ENCODE measurements around the gene PREP. TPM values are rescaled to one million over a fixed set of nuclear protein-coding genes. Genes with fewer than 3 reads are reported as not detected.

PREP gene
- total and polyA plus RNA-seq, 2 of the 8 experiments (the other 6 are each of a cell fraction or from before 2014, with no cell fraction given), result 26.8 to 70.0 TPM

GRCh38 chr6:105375797-105376196 is 27.1 kb downstream of the PREP start:
- CTCF ChIA-PET (ENCODE audit: partially characterized antibody), result interaction anchor here (0.6 to 2.3 kb wide), 4 partner anchors 12 to 460 kb away, joined by 3 to 12 read pairs (median 4); partner anchors contain the start of gene PREP
- WGBS, 2 experiments (ENCODE audit: extremely low coverage in 1 of 2, insufficient coverage in 1 of 2, insufficient read length in 1 of 2, insufficient replicate concordance in 2 of 2, low coverage in 1 of 2, low lambda C conversion rate in 2 of 2, missing lambda C conversion rate in 1 of 2), result 77% methylated on average over 3 of the region's 3 CpGs; no CpG with 5 or more reads in 1 of the 2 experiments
- H3K4me2 ChIP-seq (ENCODE audit: insufficient read depth in 1 of 2, low read depth in 2 of 2, low read length in 2 of 2), result no peak overlapping the region
- TF ChIP-seq TCF12 (IDR thresholded peaks at IDR 0.05; ENCODE audit: low read depth, low read length) (no peak), E2F6 (IDR thresholded peaks at IDR 0.05) (no peak), RFX5 (IDR thresholded peaks at IDR 0.05; ENCODE audit: borderline replicate concordance, low read depth, low read length) (no peak), JUN (IDR thresholded peaks at IDR 0.05; ENCODE audit: low read depth, low read length) (no peak), CHD2 (IDR thresholded peaks at IDR 0.05; ENCODE audit: low read length) (no peak), SP4 (IDR thresholded peaks at IDR 0.05; ENCODE audit: low read length) (no peak), RXRA (IDR thresholded peaks at IDR 0.05; ENCODE audit: insufficient read depth, low read depth, low read length) (no peak), PHF8 (conservative IDR thresholded peaks at IDR 0.05; ENCODE audit: low read depth, low read length) (no peak), GABPA (IDR thresholded peaks at IDR 0.05; ENCODE audit: borderline replicate concordance, insufficient read depth, low read length) (no peak), USF2 (IDR thresholded peaks at IDR 0.05; ENCODE audit: low read length) (no peak), SIRT6 (IDR thresholded peaks at IDR 0.05; ENCODE audit: low read length) (no peak), CREB1 (IDR thresholded peaks at IDR 0.05) (no peak), CTBP2 (IDR thresholded peaks at IDR 0.05; ENCODE audit: borderline replicate concordance, insufficient read depth, insufficient read length, low read length) (no peak), CHD1 (IDR thresholded peaks at IDR 0.05; ENCODE audit: low read depth, low read length) (no peak)

More at GRCh38 chr6:105375797-105376196, 27.1 kb downstream of the PREP start:
- H4K5ac ChIP-seq (ENCODE audit: insufficient read length, low read depth, low read length), result no peak overlapping the region
- no peaks in the 10 kb centered on the region for H3K4me1 ChIP-seq (replicated peaks in 1 of 4; ENCODE audit: control insufficient read depth in 3 of 4, insufficient read depth in 4 of 4, low read length in 3 of 4)
- POLR2A ChIA-PET (ENCODE audit: partially characterized antibody), result no interaction called here
- H4K20me1 ChIP-seq (replicated peaks in 1 of 2; ENCODE audit: control insufficient read depth in 1 of 2, insufficient read depth in 2 of 2, low read length in 2 of 2), result peaks cover 2 to 3% of the 10 kb centered on the region in 2 experiments
- H3K14ac ChIP-seq (ENCODE audit: insufficient read length), result no peak overlapping the region
- H3K27me3 ChIP-seq (replicated peaks in 1 of 4; ENCODE audit: control insufficient read depth in 3 of 4, extremely low read depth in 1 of 4, insufficient read depth in 3 of 4, low read length in 3 of 4), result no peaks in the 10 kb centered on the region
- no peak overlapping the region for H4K91ac ChIP-seq (replicated peaks; ENCODE audit: insufficient read length, low read length)
- no peak overlapping the region for H2BK20ac ChIP-seq (ENCODE audit: low read length)
- no peak overlapping the region for H4K8ac ChIP-seq (ENCODE audit: extremely low read depth, insufficient read depth, low read length)
- H3K27ac ChIP-seq (ENCODE audit: low read depth, low read length), result no peak overlapping the region
- no peaks in the 10 kb centered on the region for H3K9me3 ChIP-seq (ENCODE audit: insufficient read depth in 2 of 2, low read depth in 1 of 2, low read length in 1 of 2)
- no peak overlapping the region for H2BK5ac ChIP-seq (ENCODE audit: low read depth, low read length)
- H3K23me2 ChIP-seq (ENCODE audit: low read depth, low read length), result no peaks in the 10 kb centered on the region
- peaks cover 4 to 32% (median 19%) of the 10 kb centered on the region in 4 experiments; a peak in 6 of 8 replicates for H3K36me3 ChIP-seq (ENCODE audit: control insufficient read depth in 2 of 4, insufficient read depth in 4 of 4, low read length in 3 of 4)
- no peak overlapping the region for H3K4me3 ChIP-seq (ENCODE audit: extremely low read depth in 1 of 4, insufficient read depth in 2 of 4, low read depth in 3 of 4, low read length in 4 of 4)
- H3K9ac ChIP-seq (replicated peaks in 1 of 4; ENCODE audit: extremely low read depth in 1 of 4, low read depth in 3 of 4, low read length in 3 of 4), result no peak overlapping the region
- no peak overlapping the region for H3K56ac ChIP-seq (replicated peaks; ENCODE audit: insufficient read length, low read depth, low read length)
- no peak for FAIRE-seq
- H3K79me2 ChIP-seq (ENCODE audit: control insufficient read depth in 1 of 2, insufficient read depth in 2 of 2, low read length in 2 of 2), result peaks cover 0 to 9% of the 10 kb centered on the region in 2 experiments; a peak in 1 of 4 replicates
- H3K79me1 ChIP-seq (ENCODE audit: low read depth, low read length), result peaks cover 9% of the 10 kb centered on the region
- no peak overlapping the region for H3K18ac ChIP-seq (ENCODE audit: extremely low read depth, low read length)
- no peak overlapping the region for H3K23ac ChIP-seq (ENCODE audit: insufficient read length)
- H2BK12ac ChIP-seq (ENCODE audit: low read depth, low read length), result no peak overlapping the region
- H2BK15ac ChIP-seq (ENCODE audit: low read length), result no peak overlapping the region
- H2AFZ ChIP-seq (ENCODE audit: low read length), result no peak overlapping the region
- H2AK5ac ChIP-seq (ENCODE audit: low read depth, low read length), result no peak overlapping the region
- H2BK120ac ChIP-seq (replicated peaks; ENCODE audit: low read depth, low read length), result no peak overlapping the region
- H3K4ac ChIP-seq (replicated peaks; ENCODE audit: insufficient read length, low read depth, low read length), result no peak overlapping the region
- no peak for DNase-seq (ENCODE audit: low read depth in 1 of 2, low spot score in 2 of 2)

Data from H1 (cell line).